Measurements from ENCODE around the gene MRPL27.
"Not testable (repeated sequence)": the region's sequence is repeated elsewhere in the genome, so short reads cannot be mapped to it uniquely, and the experiment has no call there.

MRPL27 gene

DNA sequence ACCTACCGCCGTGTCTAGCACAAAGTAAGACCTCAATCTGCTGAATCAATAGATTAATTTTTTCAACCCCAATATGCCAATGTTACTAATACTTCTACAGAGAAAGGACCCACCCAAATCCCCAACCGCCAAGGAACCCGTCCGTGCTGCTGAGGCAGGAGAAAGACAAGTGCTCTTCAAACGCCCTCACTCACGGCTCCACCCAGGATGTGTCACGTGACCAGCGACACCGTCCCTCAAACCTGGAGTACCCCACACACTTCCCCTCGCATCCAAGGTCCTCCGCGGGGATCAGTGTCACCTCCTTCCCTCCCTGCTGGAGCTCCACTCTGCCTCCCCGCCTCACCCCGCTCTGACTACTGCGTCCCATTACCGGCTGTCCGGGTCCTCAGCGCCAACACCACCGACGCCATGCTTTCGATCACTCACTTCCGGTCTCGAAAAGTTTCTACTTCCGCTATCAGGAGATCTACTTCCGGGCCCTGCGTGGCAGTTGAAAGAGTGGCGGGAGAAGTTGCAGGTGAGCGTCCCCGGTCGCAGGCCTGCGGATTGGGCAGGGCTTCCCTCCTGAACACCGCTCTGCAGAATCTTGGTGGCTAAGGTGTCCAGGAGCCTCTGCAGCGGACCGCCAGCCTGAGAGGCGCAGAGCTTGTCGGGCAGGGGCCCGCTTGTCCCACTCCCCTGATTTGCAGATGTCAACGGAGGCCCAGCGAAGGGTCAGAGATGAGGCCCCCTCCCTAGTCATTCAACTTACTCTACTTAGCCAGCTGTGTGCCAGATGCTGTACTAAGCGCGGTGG, at the start of gene MRPL27, which contains the start of gene EME1:
MRPL27 (minus strand) TSS at position 427 of the 799 bp plus-strand sequence; CDS start at position 413, 14 bp downstream.
EME1 (plus strand) TSS at position 472 of the 799 bp plus-strand sequence. CDS start 1,980 bp downstream, outside the sequence.
- in situ Hi-C loops (cut with MboI; ENCODE audit: low sequenced_read_pairs): no loop called here

DNA sequence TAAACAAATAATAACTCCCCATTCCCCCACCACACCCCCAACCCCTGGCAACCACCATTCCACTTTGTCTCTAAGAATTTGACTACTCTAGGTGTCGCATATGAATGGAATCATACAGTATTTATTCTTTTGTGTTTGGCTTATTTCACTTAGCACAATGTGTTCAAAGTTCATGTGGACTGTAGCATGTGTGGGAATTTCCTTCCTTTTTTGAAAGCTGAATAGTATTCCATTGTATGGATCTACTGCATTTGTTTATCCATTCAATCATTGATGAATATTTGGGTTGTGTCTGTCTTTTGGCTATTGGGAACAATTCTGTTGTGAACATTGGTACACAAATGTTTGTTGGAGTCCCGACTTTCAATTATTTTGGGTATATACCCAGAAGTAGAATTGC, 49.8 kb upstream of the MRPL27 start:
- in situ Hi-C loops (cut with MboI; ENCODE audit: low sequenced_read_pairs): no loop called here

DNA sequence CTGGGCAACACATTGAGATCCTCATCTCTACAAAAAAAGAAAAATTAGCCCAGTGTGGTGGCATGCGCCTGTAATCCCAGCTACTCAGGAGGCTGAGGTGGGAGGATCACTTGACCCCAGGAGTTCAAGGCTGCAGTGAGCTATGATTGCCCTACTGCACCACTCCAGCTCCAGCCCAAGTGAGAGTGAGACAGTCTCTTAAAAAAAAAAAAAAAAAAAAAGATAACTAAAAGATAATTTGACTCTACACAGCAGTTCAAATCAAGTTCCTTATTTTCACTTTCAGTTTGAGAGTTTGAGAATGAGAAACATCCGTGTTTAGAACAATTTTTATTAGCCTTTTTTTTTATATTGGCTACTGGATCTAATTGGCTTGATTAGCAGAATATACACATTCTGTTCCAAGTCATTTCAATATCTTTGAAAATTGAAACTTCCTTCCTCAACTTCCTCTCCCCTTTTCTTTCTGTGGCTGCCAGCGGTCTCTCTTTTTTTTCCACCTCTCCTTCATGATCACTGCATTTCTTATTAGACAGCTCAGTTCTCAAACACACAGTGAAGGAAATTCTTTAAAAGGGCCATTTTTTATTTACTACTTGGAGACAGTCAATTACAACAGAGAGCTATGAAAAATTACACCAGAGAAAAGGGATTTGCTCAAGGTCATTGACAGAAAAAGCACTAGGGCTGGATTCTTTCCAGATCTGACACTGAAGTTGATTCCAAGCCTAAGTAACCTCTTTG, 48.5 kb upstream of the MRPL27 start:
- in situ Hi-C loops (cut with MboI; ENCODE audit: low sequenced_read_pairs): no loop called here

DNA sequence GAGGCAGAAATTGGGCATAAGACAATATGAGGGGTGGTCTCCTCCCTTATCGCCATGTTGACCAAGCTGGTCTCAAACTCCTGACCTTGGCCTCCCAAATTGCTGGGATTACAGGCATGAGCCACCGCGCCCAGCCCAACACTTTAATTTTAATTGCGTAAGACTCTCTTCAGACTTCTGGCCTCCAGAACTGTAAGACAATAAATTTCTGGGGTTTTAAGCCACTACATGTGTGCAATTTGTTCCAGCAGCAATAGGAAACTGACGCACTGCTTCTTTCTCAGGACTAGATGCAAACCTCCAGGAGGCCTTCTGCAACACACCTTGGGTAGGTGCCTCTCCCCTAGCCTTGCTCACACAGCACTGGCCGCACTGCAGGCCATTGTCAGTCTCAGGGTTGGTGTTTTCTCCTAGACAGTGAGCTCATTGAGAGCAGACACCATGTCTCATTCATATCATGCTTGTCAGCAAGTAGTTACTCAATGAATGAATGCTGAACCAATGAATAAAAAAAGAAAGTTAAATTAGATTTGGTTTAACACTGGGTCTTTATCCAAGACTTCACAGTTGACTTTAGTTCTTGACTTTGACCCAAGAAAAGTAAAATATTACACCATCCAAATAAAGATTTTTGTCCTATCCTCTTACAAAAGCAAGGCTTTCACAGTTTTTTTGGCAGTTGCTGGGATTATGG, 47.6 kb upstream of the MRPL27 start:
- in situ Hi-C loops (cut with MboI; ENCODE audit: low sequenced_read_pairs): no loop called here

DNA sequence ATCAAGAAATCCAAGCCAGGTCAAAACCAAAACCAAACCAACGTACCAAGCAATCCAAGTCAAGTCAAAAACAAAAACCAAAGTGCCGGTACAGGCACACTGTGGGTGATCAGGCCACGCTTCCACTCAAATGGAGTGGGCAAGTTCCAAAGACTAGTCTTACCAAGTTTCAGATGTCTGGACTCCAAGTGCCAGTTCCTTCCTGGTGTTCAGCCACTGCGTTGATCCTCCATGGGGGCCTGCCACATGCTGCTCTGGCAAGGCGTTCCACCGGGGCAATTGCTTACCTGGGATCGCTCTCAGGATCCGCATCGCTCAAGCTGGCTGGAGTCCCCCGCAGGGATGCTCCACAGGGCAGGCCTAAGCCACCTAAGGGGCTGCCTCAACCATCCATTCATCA, 46.6 kb upstream of the MRPL27 start:
- in situ Hi-C loops (cut with MboI; ENCODE audit: low sequenced_read_pairs): not testable (repeated sequence)

DNA sequence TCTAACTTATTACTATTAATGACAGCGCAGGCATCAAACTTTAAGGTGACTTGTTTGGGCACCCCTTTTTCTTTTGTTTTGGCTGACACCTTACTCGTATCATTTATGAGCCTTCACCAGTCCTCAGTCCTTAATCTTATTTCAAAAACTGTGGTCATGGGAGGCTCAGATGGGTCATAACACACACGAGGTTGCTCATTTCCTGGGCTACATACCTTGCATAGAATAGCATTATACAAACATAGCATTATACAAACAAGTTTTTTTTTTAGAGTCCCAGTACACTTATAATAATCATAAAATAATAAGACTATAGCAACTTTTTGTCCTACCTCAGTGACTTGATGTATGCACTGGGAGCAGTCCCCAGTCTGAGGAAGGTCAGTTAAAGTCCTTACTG, 41.8 kb upstream of the MRPL27 start:
- in situ Hi-C loops (cut with MboI; ENCODE audit: low sequenced_read_pairs): no loop called here

DNA sequence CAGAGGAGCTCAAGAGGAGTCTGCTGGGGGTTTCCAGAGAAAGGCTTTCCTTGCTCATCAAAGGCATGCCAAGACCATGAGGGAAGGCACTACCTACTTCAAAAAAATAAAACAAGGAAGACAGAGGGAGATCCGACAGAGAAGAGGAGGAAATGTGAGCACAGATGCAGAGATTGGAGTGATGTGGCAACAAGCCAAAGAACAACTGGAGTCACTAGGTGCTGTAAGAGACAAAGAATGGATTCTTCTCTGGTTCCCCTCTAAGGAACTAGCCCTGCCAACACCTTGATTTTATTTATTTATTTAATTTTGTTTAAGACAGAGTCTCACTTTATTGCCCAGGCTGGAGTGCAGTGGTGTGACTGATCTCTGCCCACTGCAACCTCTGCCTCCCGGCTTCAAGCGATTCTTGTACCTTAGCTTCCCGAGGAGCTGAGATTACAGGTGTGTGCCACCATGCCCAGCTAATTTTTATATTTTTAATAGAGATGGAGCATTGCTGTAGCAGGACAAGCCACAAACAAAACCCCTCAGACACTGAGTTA, 39.3 kb upstream of the MRPL27 start:
- in situ Hi-C loops (cut with MboI; ENCODE audit: low sequenced_read_pairs): no loop called here

DNA sequence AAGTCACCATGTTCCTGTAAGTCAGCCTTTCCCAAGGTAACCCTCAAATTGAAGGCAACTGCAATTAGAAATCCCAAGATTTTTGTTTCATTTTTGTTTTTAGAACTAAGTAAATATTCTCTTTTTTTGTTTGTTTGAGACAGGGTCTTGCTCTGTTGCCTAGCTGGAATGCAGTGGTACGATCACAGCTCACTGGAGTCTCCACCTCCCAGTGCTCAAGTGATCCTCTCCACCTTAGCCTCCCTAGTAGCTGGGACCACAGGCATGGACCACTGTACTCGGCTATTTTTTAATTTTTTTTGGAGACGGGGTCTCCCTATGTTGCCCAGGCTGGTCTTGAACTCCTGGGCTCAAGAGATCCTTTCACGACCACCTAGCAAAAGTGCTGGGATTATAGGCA, 34.9 kb upstream of the MRPL27 start:
- in situ Hi-C loops (cut with MboI; ENCODE audit: low sequenced_read_pairs): no loop called here

DNA sequence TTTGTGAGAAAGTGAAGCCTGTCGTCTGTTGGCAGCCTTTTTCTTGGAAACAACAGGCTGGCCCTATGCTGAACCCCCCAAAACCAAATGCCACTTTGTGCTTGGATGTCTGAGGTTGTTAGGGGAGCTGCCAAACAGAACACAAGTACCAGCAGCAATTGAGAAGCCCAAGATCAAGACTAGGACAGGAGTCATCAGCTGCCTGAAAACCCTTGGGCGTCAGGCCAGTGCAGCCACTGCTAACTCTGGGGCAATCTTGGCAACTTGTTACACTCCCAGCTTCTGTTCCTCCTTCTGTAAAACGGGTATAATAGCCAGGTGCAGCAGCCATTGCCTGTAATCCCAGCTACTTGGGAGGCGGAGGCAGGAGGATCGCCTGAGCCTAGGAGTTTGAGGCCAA, 33.6 kb upstream of the MRPL27 start:
- in situ Hi-C loops (cut with MboI; ENCODE audit: low sequenced_read_pairs): no loop called here

DNA sequence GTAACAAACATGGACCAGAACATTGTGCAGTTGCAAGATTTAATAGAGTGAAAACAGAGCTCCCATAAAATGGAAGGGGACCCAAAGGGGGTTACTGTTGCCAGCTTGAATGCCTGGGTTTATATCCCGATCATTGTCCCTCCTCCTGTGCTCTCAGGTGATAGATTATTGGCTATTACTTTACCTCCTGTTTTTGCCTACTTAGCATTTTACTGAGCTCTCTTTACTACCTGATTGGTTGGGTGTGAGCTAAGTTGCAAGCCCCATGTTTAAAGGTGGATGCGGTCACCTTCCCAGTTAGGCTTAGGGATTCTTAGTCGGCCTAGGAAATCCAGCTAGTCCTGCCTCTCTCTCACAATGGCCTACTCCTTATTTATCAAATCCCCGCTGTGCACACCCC, 32.4 kb upstream of the MRPL27 start:
- in situ Hi-C loops (cut with MboI; ENCODE audit: low sequenced_read_pairs): not testable (repeated sequence)

DNA sequence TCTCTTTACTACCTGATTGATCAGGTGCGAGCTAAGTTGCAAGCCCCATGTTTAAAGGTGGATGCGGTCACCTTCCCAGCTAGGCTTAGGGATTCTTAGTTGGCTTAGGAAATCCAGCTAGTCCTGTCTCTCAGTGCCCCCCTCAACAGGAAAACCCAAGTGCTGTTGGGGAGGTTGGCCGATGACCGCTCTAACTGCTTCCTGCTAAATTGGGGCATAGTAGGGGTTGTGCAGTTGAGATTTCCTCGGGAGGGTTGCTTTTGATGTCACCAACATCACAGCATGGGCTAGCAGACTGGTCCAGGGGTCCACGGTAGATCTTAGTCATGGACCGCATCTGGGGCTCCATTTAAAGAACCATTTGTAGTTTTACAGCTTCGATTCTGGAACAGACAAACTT, 26.6 kb upstream of the MRPL27 start:
- in situ Hi-C loops (cut with MboI; ENCODE audit: low sequenced_read_pairs): not testable (repeated sequence)

DNA sequence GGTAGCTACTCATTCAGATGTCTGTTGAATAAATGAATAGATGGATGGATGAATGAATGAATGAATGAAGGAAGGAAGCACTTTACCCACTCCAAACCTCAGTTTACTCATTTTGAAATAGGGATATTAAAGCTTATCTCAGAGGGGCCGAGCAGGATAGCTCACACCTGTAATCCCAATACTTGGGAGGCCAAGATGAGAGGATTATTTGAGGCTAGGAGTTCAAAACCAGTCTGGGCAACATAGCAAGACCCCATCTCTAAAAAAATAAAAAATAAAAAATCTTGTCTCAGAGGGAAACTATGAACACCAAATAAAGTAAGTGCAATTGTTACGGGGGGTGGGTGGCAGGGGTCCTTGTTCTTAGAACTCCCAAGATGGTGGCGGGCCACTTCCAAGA, 25.7 kb upstream of the MRPL27 start:
- in situ Hi-C loops (cut with MboI; ENCODE audit: low sequenced_read_pairs): not testable (repeated sequence)

DNA sequence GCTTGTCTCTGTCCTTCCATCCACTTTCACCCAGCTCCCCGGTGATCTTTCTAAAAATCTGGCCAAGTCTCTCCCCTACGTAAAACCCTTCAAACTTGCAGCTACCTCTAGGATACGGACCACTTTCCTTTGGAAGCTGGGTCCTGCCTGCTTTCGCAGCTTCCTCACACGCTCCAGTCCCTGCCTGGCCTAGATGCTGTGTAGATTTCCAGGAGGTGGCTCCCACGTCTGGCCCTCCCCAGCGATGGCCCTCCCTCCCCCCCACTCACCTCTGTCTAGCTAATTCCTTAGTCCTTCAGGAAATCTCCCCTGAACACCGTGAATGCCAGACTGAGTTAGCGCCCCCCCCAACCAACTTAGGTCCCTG, 24.9 kb upstream of the MRPL27 start:
- in situ Hi-C loops (cut with MboI; ENCODE audit: low sequenced_read_pairs): no loop called here

DNA sequence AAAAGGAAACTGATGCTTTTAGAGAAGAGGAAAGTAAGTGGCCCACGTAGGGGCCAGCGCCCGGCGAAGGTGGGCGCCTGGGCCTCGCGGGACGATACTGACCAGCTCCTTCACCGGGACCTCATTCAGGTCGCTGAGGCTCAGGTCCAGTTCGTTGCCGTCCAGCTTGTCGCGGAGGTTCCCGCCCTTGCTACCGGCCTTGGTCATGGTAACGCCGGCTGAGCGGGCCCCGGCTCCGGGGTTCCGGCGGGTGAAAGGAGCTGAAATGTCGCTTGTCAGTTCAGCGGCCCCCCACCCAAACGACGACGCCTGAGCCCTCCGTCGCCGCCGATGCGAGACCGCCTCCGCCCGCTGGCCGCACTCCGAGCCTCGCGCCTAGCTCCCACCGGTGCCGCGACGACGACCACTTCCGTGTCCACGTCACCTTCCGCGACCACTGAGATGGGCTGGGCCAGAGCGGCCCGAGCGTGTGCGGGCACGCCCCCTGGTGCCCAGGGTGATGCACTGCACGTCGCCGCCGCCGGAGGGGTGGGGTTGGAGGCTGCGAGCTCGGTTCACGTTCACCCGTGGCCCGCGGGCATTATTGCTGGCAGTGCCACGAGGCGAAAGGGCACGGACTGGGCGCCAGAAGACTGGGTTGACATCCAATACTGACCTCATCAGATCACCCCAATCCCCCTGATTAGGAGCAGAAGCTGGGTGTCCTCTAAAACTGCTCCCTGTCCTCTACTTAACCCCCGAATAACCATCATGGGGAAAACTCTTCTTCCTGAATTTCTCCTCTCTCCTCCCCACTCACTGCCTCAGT, 24.3 kb upstream of the MRPL27 start, which contains the start of gene LRRC59:
LRRC59 (minus strand) TSS at position 413 of the 808 bp plus-strand sequence; CDS start at position 207, 206 bp downstream.
- in situ Hi-C loops (cut with MboI; ENCODE audit: low sequenced_read_pairs): no loop called here

DNA sequence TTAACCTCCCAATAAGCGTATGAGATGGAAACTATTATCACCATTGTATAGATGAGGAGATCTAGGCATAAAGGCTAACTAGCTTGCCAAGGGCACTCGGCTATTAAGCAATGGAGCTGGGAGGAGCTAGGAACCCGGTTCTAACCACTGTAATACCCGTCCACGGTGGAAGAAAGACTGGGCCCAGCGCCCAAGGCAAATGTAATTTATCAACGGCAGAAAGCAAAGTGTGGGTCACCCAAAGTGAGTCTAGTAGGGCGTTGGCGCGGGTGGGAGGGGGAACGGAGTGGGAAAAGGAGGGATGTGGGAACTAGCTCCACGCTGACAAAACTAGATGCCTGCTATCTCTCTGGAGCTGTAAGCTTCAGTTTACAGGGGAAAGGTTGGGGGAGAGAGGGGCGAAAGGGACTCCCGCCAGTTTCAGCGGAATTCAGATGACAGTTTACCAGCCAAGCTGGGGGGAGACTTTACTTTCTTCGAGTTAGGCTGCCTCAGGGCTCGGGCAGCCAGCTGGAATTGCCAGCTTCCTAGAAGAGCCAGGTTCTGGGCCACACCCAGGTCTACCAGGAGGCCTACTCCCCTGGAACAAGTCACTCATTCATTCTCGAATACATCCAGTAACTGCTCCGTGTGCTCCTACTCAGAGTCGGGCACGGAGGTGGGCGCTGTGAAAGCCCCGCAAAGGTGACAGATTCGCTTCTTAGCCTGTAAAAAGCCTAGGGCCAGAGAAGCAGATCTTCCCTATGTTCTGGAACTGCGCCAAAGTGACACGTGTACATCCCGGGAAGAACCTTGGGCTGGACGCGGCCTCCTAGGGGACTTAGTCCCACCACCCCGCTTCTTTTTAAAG, 23.5 kb upstream of the MRPL27 start:
- in situ Hi-C loops (cut with MboI; ENCODE audit: low sequenced_read_pairs): no loop called here

DNA sequence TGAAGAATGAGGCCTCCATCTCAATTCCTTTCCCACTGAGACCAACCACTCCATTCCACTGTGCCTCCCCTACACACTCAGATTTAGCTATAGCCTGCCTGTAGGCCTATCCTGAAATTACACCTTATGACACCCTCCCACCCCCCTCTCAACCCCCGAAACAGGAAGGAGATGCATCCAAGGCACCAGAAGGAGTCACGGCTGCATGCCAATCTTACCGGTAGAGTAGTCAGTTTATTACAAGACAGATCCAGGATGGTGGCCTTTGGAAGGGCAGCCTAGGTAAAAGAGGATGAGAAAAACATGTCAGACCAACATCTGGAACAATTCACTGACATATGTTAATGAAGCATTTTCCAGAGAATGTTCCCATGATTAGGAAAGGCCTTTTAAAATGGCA, 21.7 kb upstream of the MRPL27 start:
- in situ Hi-C loops (cut with MboI; ENCODE audit: low sequenced_read_pairs): no loop called here

DNA sequence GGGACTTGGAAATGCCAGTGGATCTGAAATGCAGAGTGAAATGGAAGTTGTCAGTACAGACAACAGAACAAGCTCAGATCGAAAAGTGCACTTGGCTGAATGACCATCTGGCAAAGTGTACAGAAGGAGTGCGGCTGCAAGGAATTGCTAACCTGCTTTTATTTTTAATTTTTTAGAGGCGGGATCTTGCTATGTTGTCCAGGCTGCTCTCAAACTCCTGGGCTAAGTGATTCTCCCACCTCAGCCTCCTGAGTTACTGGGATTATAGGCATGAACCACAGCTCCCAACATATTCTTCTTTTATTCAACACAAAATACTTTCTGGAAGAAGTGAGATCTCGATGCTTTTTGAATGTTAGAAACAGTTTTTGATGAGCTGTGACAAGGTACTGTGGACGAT, 20.7 kb upstream of the MRPL27 start:
- in situ Hi-C loops (cut with MboI; ENCODE audit: low sequenced_read_pairs): no loop called here

DNA sequence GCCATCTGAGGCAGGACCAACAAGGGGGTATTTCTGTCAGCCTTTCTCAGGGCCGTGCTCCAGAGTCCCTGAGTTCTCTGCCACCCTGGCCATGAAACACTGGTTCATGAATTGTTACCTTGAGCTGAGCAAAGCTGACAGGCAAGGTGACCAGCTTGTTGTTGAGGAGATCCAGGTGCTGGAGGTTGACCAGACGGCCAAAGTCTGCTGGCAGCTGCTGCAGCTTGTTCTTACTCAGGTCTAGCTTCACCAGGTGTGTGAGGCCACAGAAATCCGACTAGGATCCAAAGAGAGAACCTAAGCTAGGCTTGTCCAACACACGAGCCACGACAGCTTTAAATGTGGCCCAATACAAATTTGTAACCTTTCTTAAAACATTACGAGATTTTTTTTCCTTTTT, 19.6 kb upstream of the MRPL27 start:
- in situ Hi-C loops (cut with MboI; ENCODE audit: low sequenced_read_pairs): no loop called here

DNA sequence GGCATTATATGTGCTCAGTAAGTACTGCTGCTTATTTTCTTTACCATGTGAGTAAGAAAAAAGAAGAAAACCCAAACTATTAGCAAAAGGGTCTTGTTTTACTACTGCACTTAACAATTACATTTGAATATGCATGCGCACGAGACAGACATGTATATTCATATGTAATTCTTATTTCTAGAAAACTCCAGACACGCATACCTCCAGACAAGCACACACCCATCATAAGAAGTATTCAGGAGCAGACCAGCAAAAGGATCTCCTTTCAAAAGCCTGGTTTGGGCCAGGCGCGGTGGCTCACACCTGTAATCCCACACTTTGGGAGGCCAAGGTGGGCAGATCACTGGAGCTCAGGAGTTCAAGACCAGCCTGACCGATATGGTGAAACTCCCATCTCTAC, 16.6 kb upstream of the MRPL27 start:
- in situ Hi-C loops (cut with MboI; ENCODE audit: low sequenced_read_pairs): no loop called here

DNA sequence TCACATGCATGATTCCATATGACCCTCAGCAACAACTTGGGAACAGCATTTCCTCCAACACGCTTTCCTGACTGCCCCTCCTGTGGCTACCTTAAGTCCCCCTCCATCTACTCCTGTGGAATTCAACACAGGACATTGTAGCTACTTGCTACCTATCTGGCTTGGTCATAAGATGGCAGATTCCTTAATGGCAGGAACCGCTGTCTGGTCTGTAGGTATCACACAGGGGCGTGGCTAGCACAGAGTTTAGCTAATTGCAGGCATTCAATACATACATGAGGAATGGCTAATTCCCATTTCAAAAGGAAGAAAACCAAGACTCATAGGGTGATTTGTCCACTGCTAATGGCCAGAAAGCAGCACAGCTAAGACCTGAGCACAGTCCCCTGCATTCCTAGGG, 15.7 kb upstream of the MRPL27 start:
- in situ Hi-C loops (cut with MboI; ENCODE audit: low sequenced_read_pairs): no loop called here

All from HL-60/S4 treated with retinoic acid at 250 ng/mL for 4 days and 3 days (cell line).